NCI-H1930 (cell line): ENCODE results near the gene PLAAT2.
"Not testable (repeated sequence)": the region's sequence is repeated elsewhere in the genome, so short reads cannot be mapped to it uniquely, and the experiment has no call there.

ENCODE experiments used
- DNase-seq, 2 experiments: peaks; one replicate each; lab custom pipeline; 2025; lab: John Stamatoyannopoulos, UW

The PLAAT2 gene

GRCh38 chr11:63549411-63549810 lies 13.8 kb downstream of the PLAAT2 start:
- DNase-seq, result no peak

GRCh38 chr11:63548178-63548577 lies 15.0 kb downstream of the PLAAT2 start:
- no peak for DNase-seq

- DNase-seq, result no peak
These were observed 16.1 kb downstream of the PLAAT2 start for GRCh38 chr11:63547061-63547460.

- DNase-seq, result no peak
These were observed 19.5 kb downstream of the PLAAT2 start for GRCh38 chr11:63543711-63544110.

GRCh38 chr11:63542506-63542905 lies 20.7 kb downstream of the PLAAT2 start:
- not testable (repeated sequence) for DNase-seq

- no peak for DNase-seq
These were observed 25.7 kb downstream of the PLAAT2 start for GRCh38 chr11:63537293-63538101.

GRCh38 chr11:63536669-63537292 lies 26.4 kb downstream of the PLAAT2 start, which contains the start of gene PLAAT4:
PLAAT4 (plus strand) TSS chr11:63536808; CDS start chr11:63536869, 61 bp downstream.
- no peak for DNase-seq

- no peak for DNase-seq
These were observed 27.4 kb downstream of the PLAAT2 start for GRCh38 chr11:63535734-63536133.

GRCh38 chr11:63534895-63535461 lies 28.2 kb downstream of the PLAAT2 start:
- DNase-seq, result no peak

GRCh38 chr11:63534076-63534475 lies 29.1 kb downstream of the PLAAT2 start:
- no peak for DNase-seq

- DNase-seq, result no peak
These were observed 30.2 kb downstream of the PLAAT2 start for GRCh38 chr11:63532799-63533475.

GRCh38 chr11:63532117-63532516 lies 31.1 kb downstream of the PLAAT2 start:
- no peak for DNase-seq

GRCh38 chr11:63531074-63531792 lies 31.9 kb downstream of the PLAAT2 start:
- DNase-seq, result not testable (repeated sequence)

- DNase-seq, result no peak
These were observed 33.2 kb downstream of the PLAAT2 start for GRCh38 chr11:63530021-63530420.

GRCh38 chr11:63529373-63529772 lies 33.8 kb downstream of the PLAAT2 start:
- not testable (repeated sequence) for DNase-seq

- not testable (repeated sequence) for DNase-seq
These were observed 34.4 kb downstream of the PLAAT2 start for GRCh38 chr11:63528729-63529278.

GRCh38 chr11:63528156-63528555 lies 35.0 kb downstream of the PLAAT2 start:
- DNase-seq, result not testable (repeated sequence)

GRCh38 chr11:63527667-63528066 lies 35.5 kb downstream of the PLAAT2 start:
- no peak for DNase-seq

GRCh38 chr11:63523151-63523550 lies 40.0 kb downstream of the PLAAT2 start:
- no peak for DNase-seq

- DNase-seq, result no peak
These were observed 41.3 kb downstream of the PLAAT2 start for GRCh38 chr11:63521896-63522295.

- no peak for DNase-seq
These were observed 42.5 kb downstream of the PLAAT2 start for GRCh38 chr11:63520606-63521170.
